LNCaP clone FGC (cell line): ENCODE results near the gene LRRC55.

Experiments used
- DNase-seq: peaks from one replicate; pipeline ENCODE4 v3.0.0-alpha.2; 2011; ENCODE audit warnings: low read depth
- H3K4me3 ChIP-seq: 2 replicates; pipeline ENCODE4 v1.5.1; 2011; ENCODE audit warnings: mild to moderate bottlenecking, low read depth, low read length, control low read depth
- CTCF ChIP-seq: IDR thresholded peaks from 2 replicates; pipeline ENCODE4 v1.5.1; 2012; ENCODE audit warnings: mild to moderate bottlenecking; ENCODE audit not compliant: control insufficient read depth, insufficient read depth; ENCODE audit errors: extremely low read depth

Gene LRRC55

GRCh38 chr11:57154739-57155138, 27.0 kb upstream of the LRRC55 start:
- DNase-seq, result no peak
- TF ChIP-seq CTCF, result no peak
- H3K4me3 ChIP-seq, result no peak overlapping the region

GRCh38 chr11:57155400-57155799, 26.4 kb upstream of the LRRC55 start:
- no peak for DNase-seq
- H3K4me3 ChIP-seq, result no peak overlapping the region
- TF ChIP-seq CTCF, result no peak

- no peak overlapping the region for H3K4me3 ChIP-seq
- TF ChIP-seq CTCF, result no peak
- no peak for DNase-seq
Observed at GRCh38 chr11:57155838-57156607, 25.7 kb upstream of the LRRC55 start.

- H3K4me3 ChIP-seq, result no peak overlapping the region
- DNase-seq, result no peak
- no peak for TF ChIP-seq CTCF
Observed at GRCh38 chr11:57156928-57157327, 24.8 kb upstream of the LRRC55 start.

GRCh38 chr11:57157624-57158023, 24.1 kb upstream of the LRRC55 start:
- H3K4me3 ChIP-seq, result no peak overlapping the region
- no peak for DNase-seq
- no peak for TF ChIP-seq CTCF

GRCh38 chr11:57158180-57158579, 23.6 kb upstream of the LRRC55 start:
- no peak for TF ChIP-seq CTCF
- DNase-seq, result no peak
- no peak overlapping the region for H3K4me3 ChIP-seq

GRCh38 chr11:57158599-57158998, 23.2 kb upstream of the LRRC55 start:
- TF ChIP-seq CTCF, result no peak
- no peak for DNase-seq
- H3K4me3 ChIP-seq, result no peak overlapping the region
